ENCODE measurements around the gene ITGB8.

The ITGB8 gene

GRCh38 chr7:20362574-20363253 is 32.0 kb downstream of the ITGB8 start:
- Histone ChIP-seq H3K27ac (replicated peaks; ENCODE audit: low read length) (no peak overlapping the region), H3K4me2 (ENCODE audit: insufficient read depth, low read length, poor library complexity, severe bottlenecking) (no peak overlapping the region), H2AK5ac (ENCODE audit: low read depth, low read length) (no peak overlapping the region), H2BK120ac (ENCODE audit: low read depth, low read length) (no peak overlapping the region), H3K4me3 (ENCODE audit: low read length in 2 of 2) (no peak overlapping the region), H3K27me3 (ENCODE audit: control insufficient read depth in 3 of 3, insufficient read depth in 3 of 3, low read depth in 1 of 3, low read length in 3 of 3) (no peaks in the 10 kb centered on the region), H2BK12ac (ENCODE audit: low read length) (no peak overlapping the region), H3K4ac (ENCODE audit: low read length) (no peak overlapping the region), H4K8ac (ENCODE audit: low read depth, low read length) (no peak overlapping the region), H3K14ac (ENCODE audit: low read length) (no peak overlapping the region), H3K4me1 (ENCODE audit: control insufficient read depth in 2 of 2, insufficient read depth in 1 of 2, low read depth in 1 of 2, low read length in 2 of 2) (no peaks in the 10 kb centered on the region), H4K91ac (ENCODE audit: low read depth, low read length, poor library complexity) (no peak overlapping the region), H2BK15ac (ENCODE audit: low read length) (no peak overlapping the region), H3K79me1 (ENCODE audit: low read depth, low read length) (no peaks in the 10 kb centered on the region), H3K36me3 (replicated peaks in 1 of 2; ENCODE audit: control insufficient read depth in 2 of 2, insufficient read depth in 2 of 2, low read length in 2 of 2) (peaks cover under 1 to 73% of the 10 kb centered on the region in 2 donors), H3K9me3 (replicated peaks in 1 of 2; ENCODE audit: control insufficient read depth in 2 of 2, insufficient read depth in 1 of 2, low read depth in 1 of 2, low read length in 2 of 2) (no peaks in the 10 kb centered on the region), H3K18ac (ENCODE audit: low read length) (no peak overlapping the region), H3K23ac (ENCODE audit: low read depth, low read length, poor library complexity) (no peak overlapping the region), H2BK5ac (ENCODE audit: low read length) (no peak overlapping the region), H2AFZ (ENCODE audit: low read length) (no peak overlapping the region), H3K9ac (ENCODE audit: low read depth, low read length, poor library complexity) (no peak overlapping the region)
- DNase-seq (ENCODE audit: low spot score): no peak
- no CpG with 5 or more reads among the region's 2 CpGs for WGBS, 2 donors (ENCODE audit: extremely low coverage in 2 of 2, insufficient read length in 2 of 2, insufficient replicate concordance in 1 of 2)

- H3K14ac ChIP-seq (ENCODE audit: low read length): no peak overlapping the region
- H2BK15ac ChIP-seq (ENCODE audit: low read length): no peak overlapping the region
- H2BK5ac ChIP-seq (ENCODE audit: low read length): no peak overlapping the region
- no CpG with 5 or more reads among the region's 4 CpGs for WGBS, 2 donors (ENCODE audit: extremely low coverage in 2 of 2, insufficient read length in 2 of 2, insufficient replicate concordance in 1 of 2)
- no peaks in the 10 kb centered on the region for H3K27me3 ChIP-seq (ENCODE audit: control insufficient read depth in 3 of 3, insufficient read depth in 3 of 3, low read depth in 1 of 3, low read length in 3 of 3)
- H4K91ac ChIP-seq (ENCODE audit: low read depth, low read length, poor library complexity): no peak overlapping the region
- no peak overlapping the region for H3K27ac ChIP-seq (replicated peaks; ENCODE audit: low read length)
- no peak overlapping the region for H3K4me3 ChIP-seq (ENCODE audit: low read length in 2 of 2)
- no peaks in the 10 kb centered on the region for H3K4me1 ChIP-seq (ENCODE audit: control insufficient read depth in 2 of 2, insufficient read depth in 1 of 2, low read depth in 1 of 2, low read length in 2 of 2)
- no peak overlapping the region for H2BK120ac ChIP-seq (ENCODE audit: low read depth, low read length)
- DNase-seq (ENCODE audit: low spot score): no peak
- no peak overlapping the region for H3K4me2 ChIP-seq (ENCODE audit: insufficient read depth, low read length, poor library complexity, severe bottlenecking)
- no peak overlapping the region for H2AFZ ChIP-seq (ENCODE audit: low read length)
- no peak overlapping the region for H2AK5ac ChIP-seq (ENCODE audit: low read depth, low read length)
- H3K4ac ChIP-seq (ENCODE audit: low read length): no peak overlapping the region
- H3K18ac ChIP-seq (ENCODE audit: low read length): no peak overlapping the region
- H3K9me3 ChIP-seq (replicated peaks in 1 of 2; ENCODE audit: control insufficient read depth in 2 of 2, insufficient read depth in 1 of 2, low read depth in 1 of 2, low read length in 2 of 2): peaks cover 0 to 3% of the 10 kb centered on the region in 2 donors
- no peak overlapping the region for H3K9ac ChIP-seq (ENCODE audit: low read depth, low read length, poor library complexity)
- H3K23ac ChIP-seq (ENCODE audit: low read depth, low read length, poor library complexity): no peak overlapping the region
- H4K8ac ChIP-seq (ENCODE audit: low read depth, low read length): no peak overlapping the region
- H3K79me1 ChIP-seq (ENCODE audit: low read depth, low read length): no peaks in the 10 kb centered on the region
- H2BK12ac ChIP-seq (ENCODE audit: low read length): no peak overlapping the region
- H3K36me3 ChIP-seq (replicated peaks in 1 of 2; ENCODE audit: control insufficient read depth in 2 of 2, insufficient read depth in 2 of 2, low read length in 2 of 2): peaks cover 4 to 87% of the 10 kb centered on the region in 2 donors
Observed at GRCh38 chr7:20364571-20365196, 34.0 kb downstream of the ITGB8 start.

- H3K4me1 ChIP-seq (ENCODE audit: control insufficient read depth in 2 of 2, insufficient read depth in 1 of 2, low read depth in 1 of 2, low read length in 2 of 2): no peaks in the 10 kb centered on the region
- no peaks in the 10 kb centered on the region for H3K27me3 ChIP-seq (ENCODE audit: control insufficient read depth in 3 of 3, insufficient read depth in 3 of 3, low read depth in 1 of 3, low read length in 3 of 3)
- H3K18ac ChIP-seq (ENCODE audit: low read length): no peak overlapping the region
- no peak overlapping the region for H4K8ac ChIP-seq (ENCODE audit: low read depth, low read length)
- H3K23ac ChIP-seq (ENCODE audit: low read depth, low read length, poor library complexity): no peak overlapping the region
- H2BK12ac ChIP-seq (ENCODE audit: low read length): no peak overlapping the region
- no peak overlapping the region for H3K4ac ChIP-seq (ENCODE audit: low read length)
- no peak overlapping the region for H3K9ac ChIP-seq (ENCODE audit: low read depth, low read length, poor library complexity)
- H3K79me1 ChIP-seq (ENCODE audit: low read depth, low read length): no peaks in the 10 kb centered on the region
- H3K4me2 ChIP-seq (ENCODE audit: insufficient read depth, low read length, poor library complexity, severe bottlenecking): no peak overlapping the region
- no peak for DNase-seq (ENCODE audit: low spot score)
- WGBS, 2 donors (ENCODE audit: extremely low coverage in 2 of 2, insufficient read length in 2 of 2, insufficient replicate concordance in 1 of 2): no CpG with 5 or more reads among the region's 4 CpGs
- no peak overlapping the region for H3K4me3 ChIP-seq (ENCODE audit: low read length in 2 of 2)
- H2AFZ ChIP-seq (ENCODE audit: low read length): no peak overlapping the region
- H2BK120ac ChIP-seq (ENCODE audit: low read depth, low read length): no peak overlapping the region
- no peak overlapping the region for H4K91ac ChIP-seq (ENCODE audit: low read depth, low read length, poor library complexity)
- H3K27ac ChIP-seq (replicated peaks; ENCODE audit: low read length): no peak overlapping the region
- H3K14ac ChIP-seq (ENCODE audit: low read length): no peak overlapping the region
- no peak overlapping the region for H2BK5ac ChIP-seq (ENCODE audit: low read length)
- peaks cover 4 to 91% of the 10 kb centered on the region in 2 donors for H3K36me3 ChIP-seq (replicated peaks in 1 of 2; ENCODE audit: control insufficient read depth in 2 of 2, insufficient read depth in 2 of 2, low read length in 2 of 2)
- H3K9me3 ChIP-seq (replicated peaks in 1 of 2; ENCODE audit: control insufficient read depth in 2 of 2, insufficient read depth in 1 of 2, low read depth in 1 of 2, low read length in 2 of 2): peaks cover 0 to 3% of the 10 kb centered on the region in 2 donors
- H2BK15ac ChIP-seq (ENCODE audit: low read length): no peak overlapping the region
- no peak overlapping the region for H2AK5ac ChIP-seq (ENCODE audit: low read depth, low read length)
Observed at GRCh38 chr7:20365486-20365885, 34.8 kb downstream of the ITGB8 start.

GRCh38 chr7:20374399-20374798 is 43.7 kb downstream of the ITGB8 start:
- H3K18ac ChIP-seq (ENCODE audit: low read length): no peak overlapping the region
- no peak overlapping the region for H3K23ac ChIP-seq (ENCODE audit: low read depth, low read length, poor library complexity)
- H3K4ac ChIP-seq (ENCODE audit: low read length): no peak overlapping the region
- H3K36me3 ChIP-seq (replicated peaks in 1 of 2; ENCODE audit: control insufficient read depth in 2 of 2, insufficient read depth in 2 of 2, low read length in 2 of 2): peaks cover under 1 to 93% of the 10 kb centered on the region in 2 donors
- H3K4me2 ChIP-seq (ENCODE audit: insufficient read depth, low read length, poor library complexity, severe bottlenecking): no peak overlapping the region
- no peak overlapping the region for H4K8ac ChIP-seq (ENCODE audit: low read depth, low read length)
- H3K79me1 ChIP-seq (ENCODE audit: low read depth, low read length): no peaks in the 10 kb centered on the region
- H3K14ac ChIP-seq (ENCODE audit: low read length): no peak overlapping the region
- no peak overlapping the region for H2AK5ac ChIP-seq (ENCODE audit: low read depth, low read length)
- no peak overlapping the region for H2AFZ ChIP-seq (ENCODE audit: low read length)
- H2BK5ac ChIP-seq (ENCODE audit: low read length): no peak overlapping the region
- no peak overlapping the region for H2BK15ac ChIP-seq (ENCODE audit: low read length)
- no peaks in the 10 kb centered on the region for H3K27me3 ChIP-seq (ENCODE audit: control insufficient read depth in 3 of 3, insufficient read depth in 3 of 3, low read depth in 1 of 3, low read length in 3 of 3)
- H2BK120ac ChIP-seq (ENCODE audit: low read depth, low read length): no peak overlapping the region
- no CpG with 5 or more reads among the region's 1 CpG for whole genome bisulfite sequencing, 2 donors (ENCODE audit: extremely low coverage in 2 of 2, insufficient read length in 2 of 2, insufficient replicate concordance in 1 of 2)
- DNase-seq (ENCODE audit: low spot score): no peak
- peaks cover 0 to under 1% of the 10 kb centered on the region in 2 donors for H3K9me3 ChIP-seq (replicated peaks in 1 of 2; ENCODE audit: control insufficient read depth in 2 of 2, insufficient read depth in 1 of 2, low read depth in 1 of 2, low read length in 2 of 2)
- H3K4me3 ChIP-seq (ENCODE audit: low read length in 2 of 2): no peak overlapping the region
- no peaks in the 10 kb centered on the region for H3K4me1 ChIP-seq (ENCODE audit: control insufficient read depth in 2 of 2, insufficient read depth in 1 of 2, low read depth in 1 of 2, low read length in 2 of 2)
- H4K91ac ChIP-seq (ENCODE audit: low read depth, low read length, poor library complexity): no peak overlapping the region
- no peak overlapping the region for H3K27ac ChIP-seq (replicated peaks; ENCODE audit: low read length)
- no peak overlapping the region for H3K9ac ChIP-seq (ENCODE audit: low read depth, low read length, poor library complexity)
- no peak overlapping the region for H2BK12ac ChIP-seq (ENCODE audit: low read length)

Measured in neuronal stem cell (in vitro differentiated cells).